HG03064 (cell line): ENCODE data around the gene VILL.

ENCODE experiments used
- ATAC-seq: cut with Tn5 transposase; IDR thresholded peaks from one replicate; pipeline ENCODE4 v1.9.1; 2021; ENCODE audit warnings: low read depth; ENCODE audit not compliant: unreplicated experiment

The VILL gene

GRCh38 chr3:38015984-38016383 is 25.4 kb downstream of the VILL start:
- ATAC-seq, result no peak

- ATAC-seq, result no peak
Observed at GRCh38 chr3:38016410-38016809, 25.8 kb downstream of the VILL start.

DNA sequence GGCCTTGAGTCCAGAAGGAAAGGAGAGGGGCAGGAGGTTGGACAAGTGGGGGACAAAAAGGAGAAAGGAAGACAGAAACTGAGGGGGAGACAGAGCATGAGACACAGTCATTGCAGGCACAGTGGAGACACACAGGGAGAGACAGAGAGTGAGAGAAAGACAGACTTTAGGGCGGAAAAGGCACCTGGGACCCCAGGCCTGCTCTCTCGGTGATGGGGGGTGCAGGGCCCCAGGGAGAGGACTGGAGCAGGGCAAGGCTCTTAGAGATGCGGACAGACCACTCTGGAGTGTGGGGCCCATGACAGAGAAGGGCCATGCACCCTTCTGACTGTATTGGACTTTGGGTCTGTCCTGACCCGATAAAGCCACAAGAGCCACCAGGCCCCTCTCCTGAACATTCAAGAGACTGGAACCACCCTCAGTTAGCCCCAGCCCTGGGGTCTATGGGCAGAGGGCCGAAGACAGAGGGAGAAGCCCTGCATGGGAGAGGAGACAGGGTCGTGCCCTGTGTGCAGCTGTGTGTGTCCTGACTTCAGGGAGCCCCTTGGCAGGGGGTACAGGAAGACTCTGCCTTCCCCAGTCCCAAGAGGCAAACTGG is 26.4 kb downstream of the VILL start:
- no peak for ATAC-seq

GRCh38 chr3:38017445-38018295 is 27.1 kb downstream of the VILL start:
- ATAC-seq, result no peak

GRCh38 chr3:38018296-38019266 is 28.0 kb downstream of the VILL start:
- ATAC-seq, result no peak

- ATAC-seq, result no peak
Observed at GRCh38 chr3:38019658-38020341, 29.2 kb downstream of the VILL start.

DNA sequence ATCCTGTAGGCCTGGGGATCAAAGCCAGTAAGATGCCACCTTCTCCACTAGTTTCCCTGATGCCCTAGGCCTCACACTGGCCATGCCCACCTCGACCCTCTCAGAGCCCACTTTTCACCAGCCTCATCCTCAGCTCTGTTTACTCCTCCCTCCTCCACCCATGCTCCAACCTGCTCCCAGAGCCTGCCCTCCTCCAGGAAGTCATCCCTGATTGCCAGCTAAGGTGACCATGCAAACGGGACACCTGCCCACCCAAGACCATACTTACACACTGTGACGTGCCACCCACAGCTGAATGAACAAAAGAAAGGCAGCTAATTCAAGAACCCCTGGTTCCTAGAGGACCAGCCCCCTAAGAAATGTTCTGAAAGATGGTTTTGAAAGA is 29.7 kb downstream of the VILL start:
- no peak for ATAC-seq

GRCh38 chr3:38021196-38021595 is 30.6 kb downstream of the VILL start:
- ATAC-seq, result no peak

- no peak for ATAC-seq
Observed at GRCh38 chr3:38022301-38022700, 31.7 kb downstream of the VILL start.

DNA sequence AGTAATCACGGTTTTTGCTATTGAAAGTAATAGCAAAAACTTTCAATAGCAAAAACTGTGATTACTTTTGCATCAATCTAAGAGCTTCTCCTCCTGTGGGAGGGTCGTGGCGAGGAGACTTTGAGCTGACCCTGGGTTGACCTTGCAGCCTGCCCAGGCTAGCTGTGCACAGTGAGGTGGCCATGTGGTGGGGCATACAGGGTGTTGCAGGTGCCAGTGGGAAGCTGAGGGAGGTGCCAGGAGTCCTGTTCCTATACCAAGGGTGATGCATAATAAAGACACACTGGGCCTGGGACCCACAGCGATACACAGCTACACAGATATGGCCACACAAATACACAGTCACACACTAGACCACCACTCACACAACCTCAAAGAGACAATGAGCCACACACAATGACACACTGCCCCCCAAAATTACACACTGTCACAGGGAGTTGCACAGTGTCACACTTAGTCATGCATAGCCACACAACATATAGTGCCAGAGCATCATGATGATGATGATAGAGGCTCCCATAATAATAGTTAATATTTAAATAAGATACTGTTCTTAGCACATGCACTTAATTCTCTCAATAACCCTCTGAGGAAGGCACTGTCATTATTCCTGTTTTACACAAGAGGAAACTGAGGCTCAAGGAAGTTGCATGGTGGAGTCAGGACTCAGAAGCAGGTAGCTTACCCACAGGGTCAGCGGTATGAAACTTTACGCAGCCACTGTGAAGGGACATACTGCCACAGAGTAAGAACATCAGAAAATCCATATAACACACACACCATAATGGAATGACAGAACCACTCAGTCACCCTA is 32.5 kb downstream of the VILL start:
- no peak for ATAC-seq

DNA sequence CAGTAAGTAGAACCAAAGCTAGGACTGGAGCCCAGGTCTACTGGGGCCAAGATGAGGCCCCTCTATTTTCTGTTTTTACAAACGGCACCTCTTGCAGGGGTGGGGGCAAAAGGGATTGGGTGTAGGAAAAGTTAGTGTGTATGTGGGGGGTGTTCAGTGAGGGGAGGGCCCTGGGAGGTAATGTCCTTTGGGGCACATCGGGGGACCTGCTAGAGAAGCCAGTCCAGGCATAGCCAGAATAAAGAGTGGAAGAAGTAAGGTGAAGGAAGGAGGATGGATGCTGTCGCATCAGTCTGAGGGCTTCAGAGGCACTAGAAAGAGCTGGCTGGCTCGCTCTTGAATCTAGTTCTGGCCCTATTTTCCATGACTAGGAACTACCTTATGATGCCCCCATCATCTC is 36.3 kb downstream of the VILL start:
- no peak for ATAC-seq

DNA sequence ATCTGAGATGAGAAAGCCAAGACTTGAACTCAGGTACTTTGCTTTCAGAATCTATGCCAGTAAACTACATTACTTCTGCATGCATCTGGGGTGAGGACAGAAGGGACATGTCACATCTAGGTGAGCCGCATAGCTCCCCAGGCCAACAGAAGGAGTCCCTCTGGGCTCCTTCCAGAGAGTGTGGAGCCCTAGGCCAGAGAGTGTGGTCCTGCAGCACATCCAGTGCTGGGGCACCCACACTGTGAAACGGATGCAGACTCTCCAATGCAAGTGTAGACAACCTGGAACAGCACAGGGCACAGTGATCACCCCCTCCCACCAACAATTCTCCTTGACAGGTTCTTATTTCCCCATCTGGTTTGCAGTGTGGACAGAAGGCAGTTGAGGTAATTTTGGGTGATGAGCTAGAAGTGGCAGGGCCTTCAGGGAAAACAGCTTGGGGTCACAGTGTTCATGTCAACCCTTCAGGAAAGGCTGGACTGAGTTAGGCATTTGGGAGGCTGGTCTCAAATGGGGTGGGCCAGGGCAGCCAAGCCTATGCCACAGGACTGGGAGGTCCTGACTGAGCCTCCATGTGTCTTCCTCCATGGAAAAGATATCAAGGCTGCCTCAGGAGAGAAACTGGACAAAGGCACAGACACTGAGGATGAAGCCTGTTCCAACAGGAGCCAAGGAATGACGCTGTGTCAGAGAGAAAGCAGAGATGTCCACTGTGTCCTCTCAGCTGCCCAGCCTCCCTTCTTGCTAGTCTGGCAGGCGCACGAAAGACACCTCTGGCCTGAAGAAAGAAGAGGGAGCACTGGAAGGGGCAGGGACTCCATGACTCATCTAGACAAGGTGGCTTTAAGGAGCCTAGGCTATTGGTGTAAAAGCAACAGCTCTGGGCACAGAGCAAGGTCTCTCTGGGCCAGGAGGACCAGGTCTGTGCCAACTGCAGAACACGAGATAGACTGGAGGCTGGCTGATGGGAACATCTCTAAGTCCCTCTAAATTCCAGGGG is 37.2 kb downstream of the VILL start:
- no peak for ATAC-seq

GRCh38 chr3:38028621-38029361 is 38.2 kb downstream of the VILL start:
- no peak for ATAC-seq

- no peak for ATAC-seq
Observed at GRCh38 chr3:38029400-38030125, 39.0 kb downstream of the VILL start, which contains the start of gene PLCD1. TSS of gene PLCD1 (minus strand) at chr3:38029642. CDS start at chr3:38029539, 103 bp downstream.

DNA sequence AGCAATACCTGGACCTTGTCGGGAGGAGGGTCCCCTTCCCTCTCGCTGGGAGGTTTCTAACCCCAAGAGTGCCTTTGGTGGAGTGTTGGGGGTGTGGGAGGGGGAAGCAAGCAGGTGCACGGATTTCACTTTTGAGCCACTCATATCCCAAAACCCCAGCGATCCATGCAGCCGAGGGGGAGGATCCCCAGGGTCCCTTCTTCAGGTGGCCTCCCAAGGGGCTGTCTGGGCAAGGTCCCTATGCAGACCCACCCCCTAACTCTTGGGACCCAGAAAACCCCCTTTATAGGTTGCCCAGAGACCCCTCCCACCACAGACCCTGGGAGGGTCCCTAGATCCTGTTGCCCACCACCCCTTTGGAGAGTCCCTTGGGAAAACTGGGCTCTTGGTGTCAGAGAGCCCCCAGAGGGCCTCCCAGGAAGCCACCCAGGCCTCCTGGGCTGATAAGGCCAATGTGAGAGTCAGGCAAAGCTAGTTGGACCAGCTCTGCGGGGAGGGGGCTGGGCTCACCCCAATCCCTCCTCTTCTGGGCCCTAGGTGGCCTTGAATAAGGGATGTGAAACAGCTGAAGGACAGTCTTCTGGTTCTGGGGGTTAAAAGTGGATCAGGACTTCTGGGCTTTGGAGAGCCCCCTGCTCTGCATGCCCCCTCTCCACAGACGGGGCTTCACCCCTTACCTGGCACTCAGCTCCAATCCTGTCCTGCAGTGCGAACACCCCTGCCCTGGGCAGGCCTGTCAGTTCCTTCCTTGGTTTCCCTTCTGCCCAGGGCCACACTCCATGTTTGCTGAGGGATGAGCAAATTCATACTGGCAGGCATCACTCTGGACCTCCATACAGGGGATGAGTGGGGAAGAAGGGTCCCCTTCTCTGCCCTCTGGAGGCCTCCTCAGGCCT is 39.8 kb downstream of the VILL start:
- ATAC-seq, result no peak
